HG02588 (cell line): ENCODE results near the gene MTFP1.
"Not testable (repeated sequence)": the region's sequence is repeated elsewhere in the genome, so short reads cannot be mapped to it uniquely, and the experiment has no call there.

ENCODE experiments used
- ATAC-seq: cut with Tn5 transposase; IDR thresholded peaks from one replicate; pipeline ENCODE4 v1.9.1; 2021; ENCODE audit warnings: mild to moderate bottlenecking, moderate library complexity; ENCODE audit not compliant: unreplicated experiment

Gene MTFP1

DNA sequence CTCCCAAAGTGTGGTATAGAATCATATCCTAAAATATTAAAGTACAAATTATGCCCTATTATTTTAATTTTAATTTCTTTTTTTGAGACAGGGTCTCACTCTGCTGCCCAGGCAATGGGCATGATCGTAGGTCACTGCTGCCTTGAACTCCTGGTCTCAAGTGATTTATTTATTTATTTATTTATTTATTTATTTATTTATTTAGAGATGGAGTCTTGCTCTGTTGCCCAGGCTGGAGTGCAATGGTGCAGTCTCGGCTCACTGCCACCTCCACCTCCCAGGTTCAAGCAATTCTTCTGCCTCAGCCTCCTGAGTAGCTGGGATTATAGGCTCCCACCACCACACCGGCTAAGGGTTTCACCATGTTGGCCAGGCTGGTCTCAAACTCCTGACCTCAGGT is 24.5 kb upstream of the MTFP1 start:
- not testable (repeated sequence) for ATAC-seq

DNA sequence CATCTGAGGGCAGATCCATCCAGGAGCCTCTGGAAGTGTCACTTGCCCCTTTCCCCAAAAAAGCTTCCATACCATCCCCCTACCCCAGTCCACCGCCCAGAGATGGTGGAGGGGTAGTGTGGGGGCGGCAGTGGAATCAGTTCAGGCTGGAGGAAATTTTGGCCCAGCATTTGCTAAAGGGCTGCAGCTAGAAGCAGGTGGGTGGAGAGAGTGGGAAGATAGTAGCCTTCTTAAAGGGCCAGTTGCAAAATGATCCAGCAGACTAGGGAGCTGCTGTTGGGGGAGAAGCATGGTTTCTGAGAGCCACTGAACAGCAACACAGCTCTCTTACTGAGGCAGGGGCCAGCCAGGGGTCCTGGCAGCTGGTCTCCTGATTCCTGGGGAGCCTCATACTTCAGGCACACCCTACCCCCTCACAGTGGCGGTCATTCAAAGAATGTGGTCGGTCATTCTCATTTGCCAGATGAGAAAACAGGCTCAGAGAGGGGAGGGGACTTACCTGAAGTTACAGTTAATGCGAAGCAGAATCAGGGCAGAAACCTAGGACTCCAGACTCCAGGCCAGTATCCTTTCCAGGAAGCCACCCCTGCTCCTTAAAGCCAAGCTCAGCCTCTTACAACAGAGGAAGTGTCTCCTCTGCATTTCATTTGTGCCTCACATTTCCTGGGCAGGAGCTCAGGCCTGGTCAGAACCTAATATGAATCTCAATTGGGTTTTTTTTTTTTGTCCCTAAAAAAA is 23.4 kb upstream of the MTFP1 start:
- no peak for ATAC-seq

- not testable (repeated sequence) for ATAC-seq
These were observed 22.8 kb upstream of the MTFP1 start for GRCh38 chr22:30402766-30403104.

- no peak for ATAC-seq
These were observed 21.3 kb upstream of the MTFP1 start for GRCh38 chr22:30404307-30404706.

- no peak for ATAC-seq
These were observed 19.8 kb upstream of the MTFP1 start for GRCh38 chr22:30405731-30406130.

DNA sequence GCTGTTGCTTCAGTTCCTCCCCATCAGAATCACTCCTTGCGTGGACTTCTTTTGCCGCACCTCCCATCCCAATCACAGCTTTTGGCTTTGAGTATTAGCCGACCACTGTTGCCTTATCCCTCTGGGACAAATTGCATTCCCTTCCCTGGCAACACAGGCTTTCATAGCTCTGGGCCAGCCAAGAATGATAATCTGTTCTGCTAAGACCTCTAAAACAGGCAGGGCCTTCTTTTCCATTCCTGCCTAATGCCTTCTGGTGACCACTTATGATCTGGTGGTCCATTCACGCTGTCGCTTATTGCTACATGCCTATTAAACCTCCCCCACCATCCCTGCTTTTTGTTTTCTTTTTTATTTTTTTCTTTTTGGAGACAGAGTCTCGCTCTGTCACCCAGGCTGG is 19.2 kb upstream of the MTFP1 start:
- no peak for ATAC-seq

GRCh38 chr22:30408388-30409102 is 17.0 kb upstream of the MTFP1 start:
- ATAC-seq = no peak

GRCh38 chr22:30411780-30412179 is 13.8 kb upstream of the MTFP1 start:
- ATAC-seq = no peak

DNA sequence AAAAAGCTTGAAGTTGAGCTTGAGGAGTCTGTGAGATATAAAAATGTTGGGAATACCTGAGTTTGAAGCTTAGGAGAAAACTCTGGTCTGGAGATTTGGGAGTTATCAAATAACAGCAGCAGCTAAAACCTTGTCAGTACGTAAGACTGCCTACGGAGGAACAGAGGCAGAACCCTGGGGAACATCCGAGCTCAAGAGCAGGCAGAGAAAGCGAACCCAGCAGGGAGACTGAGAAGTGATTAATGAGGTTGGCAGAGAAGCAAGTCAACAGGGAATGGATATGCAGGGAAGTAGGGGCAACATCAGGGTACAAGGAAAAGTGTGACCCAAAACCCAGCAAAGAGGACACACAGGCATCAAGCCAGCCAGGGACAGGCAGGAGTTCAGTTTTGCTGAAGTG is 12.6 kb upstream of the MTFP1 start:
- no peak for ATAC-seq

DNA sequence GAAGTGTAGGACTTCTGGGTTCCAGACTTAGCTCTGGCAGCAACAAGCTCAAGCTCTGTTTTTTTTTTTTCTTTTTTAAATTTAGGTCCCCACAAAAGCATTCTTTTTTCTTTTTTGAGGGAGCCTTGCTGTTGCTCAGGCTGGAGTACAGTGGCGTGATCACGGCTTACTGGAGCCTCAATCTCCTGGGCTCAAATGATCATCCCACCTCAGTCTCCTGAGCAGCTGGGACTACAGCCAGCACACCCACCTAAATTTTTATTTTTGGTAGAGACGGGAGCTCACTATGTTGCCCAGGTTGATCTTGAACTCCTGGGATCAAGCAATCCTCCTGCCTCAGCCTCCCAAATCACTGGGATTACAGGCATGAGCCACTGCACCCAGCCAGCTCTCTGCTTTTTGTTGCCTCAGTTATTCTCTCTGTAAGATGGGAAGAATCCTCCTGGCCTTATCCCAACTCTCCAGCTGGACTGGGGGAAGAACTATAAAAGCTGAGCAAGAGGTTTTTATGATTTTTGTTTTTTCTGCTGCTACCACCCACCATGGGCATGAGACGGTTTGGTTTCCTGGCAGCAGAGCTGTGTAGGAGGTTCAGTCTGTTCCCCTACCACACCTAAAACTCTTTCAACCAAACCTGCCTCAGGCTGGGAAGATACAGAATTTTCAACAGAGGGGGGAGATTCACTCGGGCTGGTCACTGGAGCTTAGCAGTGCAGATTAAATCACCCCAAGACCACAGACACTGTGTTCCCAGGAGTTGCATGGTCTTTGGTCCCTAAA is 11.6 kb upstream of the MTFP1 start:
- no peak for ATAC-seq

DNA sequence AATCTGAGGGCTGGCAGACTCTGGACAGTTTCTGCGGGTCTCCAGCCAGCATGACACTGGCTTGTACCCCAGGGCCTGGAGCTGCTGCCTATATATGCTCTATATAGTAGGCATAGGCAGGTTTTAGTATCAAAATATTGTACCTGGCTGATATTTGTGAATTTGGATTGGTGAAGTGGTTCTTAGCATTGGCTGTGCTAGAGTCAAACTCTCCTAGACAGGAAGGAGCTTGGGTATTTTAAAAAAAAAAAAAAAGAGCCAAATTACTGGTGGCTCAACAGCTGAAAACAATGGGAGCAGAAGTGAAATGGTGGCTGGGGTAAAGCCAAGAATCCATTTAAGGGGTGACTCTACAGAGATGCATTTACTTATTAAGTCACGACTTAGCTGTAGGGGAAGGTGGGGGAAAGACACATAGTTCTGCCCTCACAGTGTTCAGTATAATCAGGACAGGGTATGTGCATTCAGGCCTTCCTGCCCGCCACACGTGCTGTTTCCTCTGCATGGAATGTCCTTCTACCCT is 11.0 kb upstream of the MTFP1 start:
- no peak for ATAC-seq

DNA sequence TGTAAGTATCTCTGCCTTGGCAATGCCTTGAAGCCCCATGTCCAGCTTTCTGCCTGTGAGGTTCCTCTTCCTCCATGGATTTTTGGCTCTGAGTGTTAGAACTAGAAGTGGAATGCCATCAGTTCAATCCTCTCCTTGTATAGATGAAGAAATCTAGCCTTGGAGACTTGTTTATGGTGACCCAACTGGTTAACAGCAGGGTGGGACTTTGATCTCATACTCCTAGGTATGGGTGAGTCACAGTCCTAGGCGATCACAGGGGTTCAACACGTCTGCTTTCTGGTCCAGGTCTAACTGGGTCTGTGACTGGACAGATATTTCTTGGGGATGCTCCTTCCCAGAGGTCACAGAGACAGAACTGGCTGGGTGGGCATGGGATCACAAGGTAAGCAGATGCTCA is 9.2 kb upstream of the MTFP1 start:
- no peak for ATAC-seq

GRCh38 chr22:30416837-30417236 is 8.7 kb upstream of the MTFP1 start:
- no peak for ATAC-seq

GRCh38 chr22:30420347-30421125 is 5.0 kb upstream of the MTFP1 start:
- no peak for ATAC-seq

GRCh38 chr22:30421695-30422480 is 3.7 kb upstream of the MTFP1 start:
- ATAC-seq = no peak

GRCh38 chr22:30422481-30423300 is 2.9 kb upstream of the MTFP1 start:
- ATAC-seq = no peak

DNA sequence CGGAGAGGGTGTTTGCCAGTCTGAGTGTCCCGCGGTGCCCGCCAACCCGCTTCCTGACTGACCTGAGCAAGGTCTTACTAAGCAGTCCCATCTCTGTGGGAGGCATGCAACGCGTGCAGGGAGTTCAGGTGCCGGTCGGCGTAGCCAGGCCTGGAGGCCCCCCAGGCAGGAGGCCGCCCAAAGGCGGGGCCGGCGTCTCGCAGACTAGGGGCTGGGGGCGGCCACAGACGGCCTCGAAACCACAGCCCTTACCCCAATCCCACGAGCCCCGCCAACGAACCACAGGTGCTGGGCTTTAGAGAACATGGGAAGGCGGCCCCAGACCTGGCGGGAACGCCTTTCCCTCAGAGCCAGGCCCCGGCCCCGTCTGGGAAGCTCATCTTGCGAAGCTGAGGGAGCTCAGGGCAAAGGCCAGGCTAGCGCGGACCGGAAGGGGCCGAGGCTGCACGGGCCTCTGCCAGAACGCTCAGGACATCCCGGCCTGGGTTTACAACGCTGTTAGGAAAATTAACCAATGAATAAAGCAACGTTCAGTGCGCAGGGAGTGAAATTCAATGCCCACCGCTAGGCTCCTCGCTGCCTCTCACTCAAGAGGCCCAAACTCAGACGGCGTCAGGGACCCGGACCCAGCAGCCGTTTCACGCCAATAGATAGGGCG is 2.1 kb upstream of the MTFP1 start:
- ATAC-seq = peak; percentile 32

- ATAC-seq = peak; percentile 80
These were observed 1.5 kb upstream of the MTFP1 start for GRCh38 chr22:30423959-30424533.
